Thoracic aorta (tissue), 2 donors: ENCODE data around the gene PCBP4. TPM values are rescaled to one million over a fixed set of nuclear protein-coding genes. Genes with fewer than 3 reads are reported as not detected.

Experiments
- ATAC-seq: fragments of 150-250 bp; one replicate; pipeline ENCODE4 v1.8.0; 2017; ENCODE audit warnings: low read depth; ENCODE audit not compliant: insufficient number of reproducible peaks, low FRiP score
- DNase-seq: peaks from one replicate; pipeline ENCODE4 v3.0.0-alpha.2; 2020; ENCODE audit warnings: low spot score
- H3K27ac ChIP-seq, 2 donors: fragments of 200-600 bp; sonication (generic); 1 replicate in 1 of 2; 2 replicates in 1 of 2; pipeline ENCODE4 v1.5.1; 2016; ENCODE audit warnings: mild to moderate bottlenecking in 2 of 2, moderate library complexity in 2 of 2
- H3K27me3 ChIP-seq: fragments of 200-600 bp; sonication (generic); replicated peaks from 2 replicates; pipeline ENCODE4 v1.6.0; 2016; ENCODE audit warnings: mild to moderate bottlenecking; ENCODE audit not compliant: insufficient read depth
- H3K36me3 ChIP-seq: fragments of 200-600 bp; sonication (generic); one replicate; pipeline ENCODE4 v1.5.1; 2016
- H3K4me1 ChIP-seq, 2 donors: fragments of 200-600 bp; sonication (generic); 1 replicate in 1 of 2; 2 replicates in 1 of 2; pipeline versions ENCODE4 v1.5.1 to v1.6.0; 2016; ENCODE audit warnings: low read depth in 2 of 2, mild to moderate bottlenecking in 1 of 2; ENCODE audit not compliant: control insufficient read depth in 1 of 2
- H3K4me3 ChIP-seq: fragments of 200-600 bp; sonication (generic); 2 replicates; pipeline ENCODE4 v1.5.1; 2016; ENCODE audit warnings: mild to moderate bottlenecking
- H3K9me3 ChIP-seq: fragments of 200-600 bp; sonication (generic); 2 replicates; pipeline ENCODE4 v1.5.1; 2016
- total RNA-seq, 2 donors: library from RNA; depleted of rRNA; stranded (reverse); fragments of >200 nt; gene quantifications; one replicate each; pipeline versions ENCODE4 v1.1.0 to v1.2.3, GENCODE V29; 2016
- TF ChIP-seq, protein P1 (sequence below): fragments of 200-600 bp; sonication (generic); IDR thresholded peaks from one replicate; pipeline ENCODE4 v1.5.1; 2019; ENCODE audit warnings: antibody characterized with exemption

PCBP4 gene
- total RNA-seq, 2 donors from 2014 or later: 127 to 144 TPM

DNA sequence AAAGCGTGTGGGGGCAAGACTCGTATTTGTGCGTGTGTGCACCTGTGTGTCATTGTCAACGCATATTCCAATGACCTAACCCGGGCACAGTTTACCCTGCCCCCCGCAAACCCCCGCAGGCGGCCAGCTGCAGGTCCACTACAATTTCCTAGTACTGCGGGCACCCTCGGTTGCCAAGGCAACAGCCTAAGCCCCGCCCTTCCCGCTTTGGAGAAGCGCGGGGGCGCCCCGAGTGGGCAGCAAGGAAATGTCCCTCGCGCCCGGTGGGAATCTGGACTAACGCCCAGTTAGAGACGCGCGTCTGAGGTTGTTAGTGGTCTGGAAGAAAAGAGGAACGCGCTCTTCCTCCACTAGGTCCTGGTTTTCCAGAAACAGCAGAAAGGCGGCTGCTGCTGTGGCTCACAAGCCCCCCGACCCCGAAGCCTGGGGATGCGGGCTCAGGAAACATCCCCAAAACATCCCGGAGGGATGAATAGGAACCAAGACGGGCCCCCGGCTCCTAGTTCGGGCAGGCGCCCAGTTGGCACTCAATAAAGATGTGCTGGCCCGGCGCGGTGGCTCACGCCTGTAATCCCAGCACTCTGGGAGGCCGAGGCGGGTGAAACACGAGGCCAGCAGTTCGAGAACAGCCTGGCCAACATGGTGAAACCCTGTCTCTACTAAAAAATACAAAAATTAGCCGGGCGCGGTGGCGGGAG, 8.7 kb upstream of the PCBP4 start:
- Histone ChIP-seq H3K36me3 (no peaks in the 10 kb centered on the region), H3K27ac (peak overlapping the region; percentile 96), H3K27me3 (no peaks in the 10 kb centered on the region), H3K4me1 (peaks cover 5 to 25% of the 10 kb centered on the region in 2 donors), H3K9me3 (no peaks in the 10 kb centered on the region), H3K4me3 (peak overlapping the region; percentile 92)
- ATAC-seq (no peak), DNase-seq (peak; percentile 45)
- TF ChIP-seq, protein P1, sequence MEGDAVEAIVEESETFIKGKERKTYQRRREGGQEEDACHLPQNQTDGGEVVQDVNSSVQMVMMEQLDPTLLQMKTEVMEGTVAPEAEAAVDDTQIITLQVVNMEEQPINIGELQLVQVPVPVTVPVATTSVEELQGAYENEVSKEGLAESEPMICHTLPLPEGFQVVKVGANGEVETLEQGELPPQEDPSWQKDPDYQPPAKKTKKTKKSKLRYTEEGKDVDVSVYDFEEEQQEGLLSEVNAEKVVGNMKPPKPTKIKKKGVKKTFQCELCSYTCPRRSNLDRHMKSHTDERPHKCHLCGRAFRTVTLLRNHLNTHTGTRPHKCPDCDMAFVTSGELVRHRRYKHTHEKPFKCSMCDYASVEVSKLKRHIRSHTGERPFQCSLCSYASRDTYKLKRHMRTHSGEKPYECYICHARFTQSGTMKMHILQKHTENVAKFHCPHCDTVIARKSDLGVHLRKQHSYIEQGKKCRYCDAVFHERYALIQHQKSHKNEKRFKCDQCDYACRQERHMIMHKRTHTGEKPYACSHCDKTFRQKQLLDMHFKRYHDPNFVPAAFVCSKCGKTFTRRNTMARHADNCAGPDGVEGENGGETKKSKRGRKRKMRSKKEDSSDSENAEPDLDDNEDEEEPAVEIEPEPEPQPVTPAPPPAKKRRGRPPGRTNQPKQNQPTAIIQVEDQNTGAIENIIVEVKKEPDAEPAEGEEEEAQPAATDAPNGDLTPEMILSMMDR: no peak

DNA sequence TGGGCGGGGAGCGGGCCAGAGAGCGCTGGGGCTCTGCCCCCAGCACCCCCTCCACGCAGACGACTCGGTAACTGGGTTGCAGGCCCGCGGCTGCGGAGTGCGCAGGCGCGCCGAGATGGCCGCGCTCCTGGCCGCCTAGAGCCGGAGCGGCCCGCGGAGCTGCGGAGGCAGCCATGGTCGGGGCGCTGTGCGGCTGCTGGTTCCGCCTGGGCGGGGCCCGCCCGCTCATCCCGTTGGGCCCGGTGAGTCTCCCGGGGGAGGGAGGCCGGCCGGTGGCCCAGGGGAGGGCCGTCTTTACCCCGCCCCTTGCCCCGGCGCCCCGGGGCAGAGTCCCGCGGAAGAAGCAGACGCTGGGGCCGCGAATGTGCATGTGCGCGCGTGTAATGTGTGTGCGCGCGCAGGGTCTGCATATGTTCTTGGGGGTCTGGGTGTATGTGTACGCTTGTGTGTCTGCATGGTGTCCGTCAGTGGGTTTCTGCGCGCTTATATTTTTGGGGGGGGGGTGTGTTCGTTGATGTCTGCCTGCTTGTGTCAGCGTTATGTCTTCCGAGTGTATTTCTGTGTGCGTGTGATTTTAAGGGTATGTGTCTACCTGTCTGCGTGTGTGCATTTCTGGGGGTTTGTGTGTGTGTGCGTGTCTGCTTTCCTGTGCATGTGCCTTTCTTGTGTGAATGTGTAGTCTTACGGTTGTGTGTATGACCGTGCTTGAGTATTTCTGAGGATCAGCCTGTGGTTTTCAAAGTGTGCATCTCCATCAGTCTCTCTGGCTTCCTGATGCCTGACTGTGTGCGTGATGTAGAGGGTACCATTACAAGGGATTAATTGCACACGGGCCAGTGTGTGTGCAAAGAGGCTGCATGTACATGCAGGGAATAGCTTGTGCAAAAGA, 8.0 kb upstream of the PCBP4 start, which contains the start of gene ABHD14A:
Gene ABHD14A (plus strand): TSS at position 102 of the 889 bp plus-strand sequence. CDS start 72 bp downstream, at position 174.
- TF ChIP-seq, protein P1: no peak
- ATAC-seq (peak; percentile 18), DNase-seq (no peak)
- H3K9me3 ChIP-seq: no peaks in the 10 kb centered on the region
- peak within 1 kb of the TSS; percentile 96 for H3K27ac ChIP-seq
- H3K4me3 ChIP-seq: peak within 1 kb of the TSS; percentile 92
- no peaks in the 10 kb centered on the region for H3K27me3 ChIP-seq
- H3K36me3 ChIP-seq: no peaks in the 10 kb centered on the region
- H3K4me1 ChIP-seq: peaks cover 5 to 25% of the 10 kb centered on the region in 2 donors

DNA sequence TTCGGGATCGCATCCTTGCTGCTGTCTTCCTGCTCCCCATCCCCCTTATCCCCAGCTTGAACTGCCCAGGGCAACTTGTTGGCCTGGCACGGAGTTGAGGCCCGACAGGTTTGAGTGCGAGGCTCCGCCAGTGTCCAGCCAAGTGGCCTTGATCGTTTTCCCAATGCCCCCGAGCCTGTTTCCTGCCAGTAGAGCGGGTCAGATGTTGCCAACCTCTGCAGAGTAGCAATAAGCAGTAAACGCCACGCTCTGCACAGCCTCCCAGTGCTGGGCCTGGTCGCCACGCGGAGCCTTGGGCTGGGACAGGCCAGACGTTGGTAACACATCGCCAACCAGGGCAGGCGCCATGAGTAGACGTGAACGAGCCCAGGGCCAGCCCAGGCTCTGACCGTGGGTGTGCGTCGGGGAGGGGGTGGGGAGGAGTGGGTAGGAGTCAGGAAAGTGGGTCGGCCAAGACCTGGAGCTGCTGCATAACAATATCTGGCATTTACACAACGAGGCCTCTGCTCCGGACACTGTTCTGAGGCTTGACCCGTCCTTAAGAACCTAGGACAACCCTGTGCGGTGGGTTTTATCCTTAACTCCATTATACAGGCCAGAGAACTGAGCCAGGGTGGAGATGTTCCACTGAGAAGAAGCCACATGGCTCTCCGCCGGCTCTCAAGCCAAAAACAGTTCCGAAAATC, 7.2 kb upstream of the PCBP4 start:
- no peaks in the 10 kb centered on the region for H3K9me3 ChIP-seq
- H3K27ac ChIP-seq: peak overlapping the region; percentile 96
- DNase-seq (no peak), ATAC-seq (peak; percentile 9)
- TF ChIP-seq, protein P1: peak; percentile 29
- H3K27me3 ChIP-seq: no peaks in the 10 kb centered on the region
- no peaks in the 10 kb centered on the region for H3K36me3 ChIP-seq
- peaks cover 5 to 25% of the 10 kb centered on the region in 2 donors for H3K4me1 ChIP-seq
- H3K4me3 ChIP-seq: peak overlapping the region; percentile 92

DNA sequence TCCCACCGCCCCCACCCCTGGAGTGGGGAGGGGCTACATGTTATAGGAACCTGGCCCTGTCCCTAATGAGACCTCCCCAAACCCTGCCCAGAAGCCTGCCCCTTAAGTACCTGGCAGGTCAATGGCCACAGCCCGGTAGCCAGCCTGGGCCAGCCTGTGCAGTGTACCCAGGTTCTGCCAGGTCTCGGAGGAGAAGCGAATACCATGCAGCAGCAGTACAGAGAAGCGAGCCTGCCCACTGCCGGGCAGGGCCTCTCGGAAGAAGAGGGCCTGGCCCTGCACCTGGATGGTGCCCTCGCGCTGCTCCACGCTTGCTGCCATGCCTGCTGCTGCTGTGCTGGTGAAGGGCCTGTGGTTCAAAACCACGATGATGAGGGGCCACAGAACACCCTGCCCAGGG, 4.1 kb upstream of the PCBP4 start:
- Histone ChIP-seq H3K4me3 (no peak overlapping the region), H3K9me3 (no peaks in the 10 kb centered on the region), H3K4me1 (peaks cover 16 to 38% of the 10 kb centered on the region in 2 donors), H3K36me3 (no peaks in the 10 kb centered on the region), H3K27me3 (no peaks in the 10 kb centered on the region), H3K27ac (no peak overlapping the region)
- TF ChIP-seq, protein P1: no peak
- DNase-seq: no peak
- no peak for ATAC-seq
